Measurements from ENCODE around the gene PTPA.
"Not testable (repeated sequence)": the region's sequence is repeated elsewhere in the genome, so short reads cannot be mapped to it uniquely, and the experiment has no call there.

PTPA gene

DNA sequence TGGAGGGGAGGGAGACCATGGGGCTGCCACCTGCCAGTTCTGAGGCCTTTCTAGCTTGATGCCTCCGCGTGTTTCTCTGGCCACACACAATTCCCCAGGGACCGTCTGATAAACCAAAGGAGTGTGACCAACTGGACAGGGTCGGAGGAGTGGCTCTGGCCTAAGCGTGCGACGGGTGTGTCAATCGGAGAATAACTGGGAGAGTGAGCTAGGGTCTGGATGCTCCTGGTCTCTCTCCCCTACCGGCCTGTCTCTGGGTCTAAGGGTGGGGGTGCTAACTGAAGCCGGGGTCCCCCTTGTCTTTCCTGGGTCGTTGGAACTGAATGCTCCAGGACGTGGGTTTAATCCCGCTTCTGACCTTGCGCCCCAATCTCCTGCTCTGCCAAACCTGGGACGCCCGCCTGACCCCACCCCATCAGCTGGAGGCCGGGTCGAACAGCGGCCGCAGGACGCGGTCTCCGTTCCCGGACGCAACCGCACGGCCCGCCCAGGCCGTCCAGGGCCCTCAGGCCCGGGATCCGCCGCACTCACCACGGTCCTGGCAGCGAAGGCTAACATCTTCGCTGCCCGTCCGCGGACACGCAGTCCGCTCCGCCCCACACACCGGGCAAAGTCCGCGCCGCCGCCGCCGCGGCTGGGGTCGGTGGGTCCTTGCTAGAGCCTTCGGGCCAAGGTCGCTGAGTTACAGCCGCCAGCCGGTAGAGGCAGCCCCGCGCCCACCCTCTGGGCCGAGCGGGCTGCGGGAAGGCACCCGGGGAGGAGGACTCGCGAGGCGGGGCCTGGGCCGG, 1.1 kb upstream of the PTPA start:
- peak in 1 of 2 experiments; percentile 1 for DNase-seq

DNA sequence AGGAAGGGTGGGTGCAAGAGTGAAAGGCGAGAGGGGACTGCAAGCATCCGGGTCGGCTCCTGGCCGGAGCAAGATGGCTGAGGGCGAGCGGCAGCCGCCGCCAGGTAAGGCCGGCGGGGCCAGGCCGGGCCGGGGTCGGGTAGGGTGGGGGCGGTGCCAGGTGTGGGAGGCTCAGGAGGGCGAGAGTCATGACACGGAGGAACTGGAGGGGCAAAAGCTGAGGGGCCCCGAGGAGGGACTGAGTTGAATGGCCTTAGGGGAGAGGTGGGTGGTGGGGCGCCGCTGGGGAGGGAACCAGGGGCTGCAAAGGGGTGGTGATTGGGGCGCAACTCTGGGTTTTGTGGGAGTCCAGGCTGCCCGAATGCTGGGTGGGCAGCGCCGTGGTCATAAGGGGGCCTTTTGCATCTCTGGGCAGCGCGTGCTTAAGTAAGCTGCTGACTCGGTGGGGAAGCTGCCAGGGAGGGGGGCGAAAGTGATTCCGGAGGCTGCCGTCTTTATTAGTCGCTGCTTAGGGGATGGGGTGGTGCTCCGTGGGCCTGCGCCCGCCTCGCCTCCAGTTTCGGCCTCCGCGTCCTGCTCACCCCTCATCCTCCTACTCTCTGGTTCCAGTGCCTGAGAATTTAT, 425 bp downstream of the PTPA start:
- DNase-seq: peak in 1 of 2 experiments; percentile 31

DNA sequence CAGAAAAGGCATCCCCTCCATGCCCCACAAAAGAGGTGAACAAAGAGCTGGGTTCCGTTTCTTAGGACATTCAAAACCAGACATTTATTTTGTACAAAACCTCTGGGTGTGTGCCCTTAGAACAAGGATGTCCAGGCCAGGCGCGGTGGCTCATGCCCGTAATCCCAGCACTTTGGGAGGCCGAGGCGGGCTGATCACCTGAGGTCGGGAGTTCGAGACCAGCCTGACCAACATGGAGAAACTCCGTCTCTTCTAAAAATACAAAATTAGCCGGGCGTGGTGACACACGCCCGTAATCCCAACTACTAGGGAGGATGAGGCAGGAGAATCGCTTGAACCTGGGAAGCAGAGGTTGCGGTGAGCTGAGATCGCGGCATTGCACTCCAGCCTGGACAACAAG, 1.3 kb downstream of the PTPA start:
- not testable (repeated sequence) for DNase-seq

DNA sequence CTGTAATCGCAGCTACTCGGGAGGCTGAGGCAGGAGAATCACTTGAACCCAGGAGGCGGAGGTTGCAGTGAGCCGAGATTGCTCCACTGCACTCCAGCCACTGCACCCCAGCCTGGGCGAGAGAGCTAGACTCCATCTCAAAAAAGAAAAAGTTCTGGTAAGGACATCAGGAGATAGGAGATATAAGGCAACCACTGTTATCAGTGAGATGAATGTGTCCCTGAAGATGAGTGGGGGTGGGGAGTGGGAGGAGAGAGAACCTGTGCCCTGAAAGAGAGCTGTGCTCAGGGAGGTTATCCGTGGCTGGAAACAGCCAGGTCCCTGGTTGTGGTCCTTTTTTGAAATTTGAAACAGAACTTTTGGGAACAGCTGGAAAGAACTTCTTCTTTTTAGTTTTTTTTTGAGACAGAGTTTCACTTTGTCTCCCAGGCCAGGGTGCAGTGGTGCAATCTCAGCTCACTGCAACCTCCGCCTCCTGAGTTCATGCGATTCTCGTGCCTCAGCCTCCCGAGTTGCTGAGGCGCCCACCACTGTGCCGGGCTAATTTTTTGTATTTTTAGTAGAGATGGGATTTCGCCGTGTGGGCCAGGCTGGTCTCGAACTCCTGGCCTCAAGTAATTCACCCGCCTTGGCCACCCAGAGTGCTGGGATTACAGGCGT, 2.6 kb downstream of the PTPA start:
- DNase-seq: no peak

DNA sequence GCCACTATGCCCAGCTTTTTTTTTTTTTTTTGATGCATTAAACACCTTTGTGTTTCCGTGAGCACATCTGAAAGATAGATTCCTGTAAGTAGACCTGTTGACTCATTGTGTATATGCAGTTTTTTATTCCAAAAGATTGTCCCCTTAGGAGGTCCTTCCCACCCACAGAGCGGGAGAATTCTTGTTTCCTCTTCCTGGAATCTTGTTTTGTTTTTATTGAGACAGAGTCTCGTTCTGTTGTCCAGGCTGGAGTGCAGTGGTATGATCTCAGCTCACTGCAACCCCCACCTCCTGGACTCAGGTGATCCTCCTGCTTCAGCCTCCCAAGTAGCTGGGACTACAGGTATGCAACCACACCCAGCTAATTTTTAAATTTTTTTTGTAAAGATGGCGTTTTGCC, 7.6 kb downstream of the PTPA start:
- DNase-seq: no peak

DNA sequence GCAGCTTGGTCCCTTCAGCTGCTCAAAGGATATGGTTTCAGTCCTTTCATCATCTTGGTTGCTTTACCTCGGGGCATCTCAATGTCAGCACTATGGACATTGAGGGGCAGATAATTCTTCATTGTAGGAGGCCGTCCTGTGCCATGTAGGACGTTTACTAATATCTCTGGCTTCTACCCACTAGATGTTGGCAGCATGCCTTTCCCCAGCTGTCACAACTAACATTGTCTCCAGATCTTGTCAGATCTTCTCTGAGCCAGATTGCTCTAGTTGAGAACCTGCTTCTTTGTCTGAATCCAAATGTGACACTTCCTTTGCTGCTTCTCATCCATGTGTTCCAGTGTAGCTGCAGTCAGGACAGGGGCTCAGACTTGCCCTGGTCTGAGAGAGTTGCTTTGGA, 10.3 kb downstream of the PTPA start:
- DNase-seq: peak in 1 of 2 experiments; percentile 37

DNA sequence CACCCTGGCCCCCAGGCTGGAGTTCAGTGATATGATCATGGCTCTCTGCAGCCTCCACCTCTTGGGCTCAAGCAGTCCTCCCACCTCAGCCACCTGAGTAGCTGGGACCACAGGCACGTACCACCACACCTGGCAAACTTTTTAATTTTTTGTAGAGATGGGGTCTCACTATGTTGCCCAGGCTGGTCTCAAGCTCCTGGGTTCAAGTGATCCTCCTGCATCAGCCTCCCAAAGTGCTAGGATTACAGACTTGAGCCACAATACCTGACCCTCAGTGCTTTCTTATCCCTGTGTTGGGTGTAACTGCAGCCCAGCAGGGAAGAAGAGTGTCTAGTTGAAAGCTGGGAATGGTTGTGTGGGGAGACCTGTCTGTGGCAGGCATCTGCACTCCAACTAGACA, 10.9 kb downstream of the PTPA start:
- DNase-seq: no peak

DNA sequence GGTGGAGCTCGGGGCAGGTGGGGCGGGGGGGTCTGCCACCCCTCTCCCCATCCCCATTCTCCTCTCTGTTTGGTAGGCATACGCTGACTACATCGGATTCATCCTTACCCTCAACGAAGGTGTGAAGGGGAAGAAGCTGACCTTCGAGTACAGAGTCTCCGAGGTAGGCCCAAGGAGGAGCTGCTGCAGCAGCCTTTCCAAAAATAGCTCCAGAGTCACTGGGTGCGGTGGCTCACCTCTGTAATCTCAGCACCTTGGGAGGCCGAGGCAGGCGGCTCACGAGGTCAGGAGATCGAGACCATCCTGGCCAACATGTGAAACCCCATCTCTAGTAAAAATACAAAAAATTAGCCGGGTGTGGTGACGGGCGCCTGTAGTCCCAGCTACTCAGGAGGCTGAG, 11.8 kb downstream of the PTPA start:
- DNase-seq: not testable (repeated sequence)

DNA sequence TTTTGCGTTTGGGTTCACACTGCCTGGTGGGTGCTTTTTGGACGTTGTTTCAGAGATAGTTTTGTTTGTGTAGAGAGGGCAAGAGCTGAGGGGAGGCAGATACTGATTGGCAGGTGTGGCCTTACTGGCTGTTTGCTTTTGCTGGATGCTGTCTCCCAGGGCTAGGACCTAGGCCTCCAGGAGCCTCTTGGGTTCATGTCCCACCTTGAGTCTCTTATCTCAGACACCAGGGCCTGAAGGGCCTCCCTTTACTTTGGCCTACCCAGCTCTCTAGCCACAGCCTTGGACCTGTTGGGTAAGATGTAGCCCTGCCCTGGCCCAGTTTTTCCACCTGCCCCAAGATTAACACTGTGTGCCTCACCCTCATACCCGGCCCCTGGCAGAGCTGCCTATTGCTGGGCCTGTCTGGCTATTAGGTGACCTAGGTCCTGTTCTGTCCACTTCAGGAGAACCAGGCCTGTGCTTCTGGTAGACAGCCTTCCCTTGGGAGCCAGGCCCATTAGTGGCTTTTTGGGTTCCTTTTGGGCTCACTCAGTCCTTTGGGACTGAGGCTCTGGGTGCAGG, 13.4 kb downstream of the PTPA start:
- no peak for DNase-seq

DNA sequence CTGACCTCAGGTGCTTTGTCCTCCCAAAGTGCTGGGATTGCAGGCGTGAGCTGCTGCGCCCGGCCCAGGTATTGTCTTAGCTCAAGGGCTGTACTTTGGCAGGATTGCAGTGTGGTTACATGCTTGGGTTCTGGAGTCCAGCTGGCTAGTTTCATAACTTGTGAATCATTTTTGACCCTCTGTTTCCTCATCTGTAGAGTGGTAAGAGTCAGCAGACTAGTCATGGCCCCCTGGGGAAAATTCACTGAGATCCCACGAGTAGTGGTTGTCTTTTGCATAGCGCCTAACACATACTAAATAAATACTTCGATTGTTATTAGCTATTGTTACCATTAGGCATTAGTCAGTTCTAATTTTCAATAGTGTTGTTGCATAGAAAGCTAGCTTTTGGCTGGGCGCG, 14.3 kb downstream of the PTPA start:
- no peak for DNase-seq

DNA sequence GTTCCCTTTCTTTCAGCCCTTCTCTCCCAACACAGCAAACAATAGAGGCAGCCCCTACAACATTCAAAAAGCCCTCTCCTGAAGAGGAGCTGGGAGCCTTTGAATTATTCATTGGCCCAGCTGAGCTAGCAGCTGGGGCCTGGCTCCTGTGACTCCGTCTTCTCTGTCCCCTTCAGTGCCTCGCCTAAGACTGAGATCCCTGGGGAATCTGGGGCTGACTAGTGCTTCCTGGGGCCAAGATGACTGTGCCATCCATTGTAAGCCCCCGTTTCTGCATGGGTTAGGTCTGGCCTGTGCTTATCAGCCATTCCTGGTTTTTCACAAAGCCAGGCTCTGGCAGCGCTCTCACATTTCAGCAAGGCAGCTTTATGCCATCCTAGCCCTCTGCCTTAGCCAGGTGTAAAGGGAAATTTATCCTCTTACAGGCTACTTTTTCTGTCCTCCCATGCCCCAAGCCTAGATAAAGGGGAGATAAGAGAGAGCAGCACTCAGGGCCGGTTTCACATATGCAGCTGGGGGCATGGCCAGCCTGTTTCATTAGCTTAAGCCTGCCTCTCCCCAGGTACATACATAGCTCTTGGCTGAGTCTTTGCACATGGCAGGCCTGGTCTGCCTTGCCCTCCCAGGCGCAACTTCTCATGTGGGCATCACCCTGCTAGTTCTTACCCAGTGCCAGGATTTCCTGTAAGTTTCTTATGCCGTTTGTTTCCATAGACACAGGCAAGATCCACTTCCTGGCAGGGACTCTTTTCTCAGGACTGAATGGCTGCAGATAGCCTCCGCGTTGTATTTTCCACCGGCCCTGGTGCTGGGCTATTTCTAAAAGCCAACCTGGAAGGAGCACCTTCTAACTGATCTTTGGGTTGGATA, 15.8 kb downstream of the PTPA start:
- no peak for DNase-seq

DNA sequence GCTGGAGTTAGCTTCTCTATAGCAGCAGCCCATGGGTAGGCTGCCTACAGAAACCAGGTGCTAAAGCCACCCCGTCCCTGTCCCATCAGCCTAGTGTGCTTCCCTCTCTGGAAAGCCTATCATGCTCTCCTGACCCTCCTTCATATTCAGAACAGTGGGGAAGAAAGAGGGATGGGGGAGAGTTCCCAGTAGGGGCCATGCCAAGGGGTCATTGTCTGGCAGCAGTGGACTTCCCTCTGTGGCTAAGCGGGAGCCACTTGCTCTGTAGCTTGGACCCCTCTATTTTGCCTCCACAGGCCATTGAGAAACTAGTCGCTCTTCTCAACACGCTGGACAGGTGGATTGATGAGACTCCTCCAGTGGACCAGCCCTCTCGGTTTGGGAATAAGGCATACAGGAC, 17.5 kb downstream of the PTPA start:
- DNase-seq: no peak

DNA sequence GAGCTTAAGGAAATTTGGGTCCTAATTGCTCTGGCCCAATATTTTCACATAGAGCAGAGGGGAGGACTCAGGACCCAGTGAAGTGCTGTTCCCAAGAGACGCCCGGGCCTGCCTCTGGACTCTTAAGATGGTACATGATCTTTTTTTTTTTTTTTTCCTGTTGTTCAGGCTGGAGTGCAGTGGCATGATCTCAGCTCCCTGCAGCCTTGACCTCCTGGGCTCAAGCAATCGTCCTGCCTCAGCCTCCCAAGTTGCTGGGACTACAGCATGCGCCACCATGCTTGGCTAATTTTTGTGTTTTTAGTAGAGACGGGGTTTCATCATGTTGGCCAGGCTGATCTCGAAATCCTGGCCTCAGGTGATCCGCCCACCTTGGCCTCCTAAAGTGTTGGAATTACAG, 19.1 kb downstream of the PTPA start:
- not testable (repeated sequence) for DNase-seq

DNA sequence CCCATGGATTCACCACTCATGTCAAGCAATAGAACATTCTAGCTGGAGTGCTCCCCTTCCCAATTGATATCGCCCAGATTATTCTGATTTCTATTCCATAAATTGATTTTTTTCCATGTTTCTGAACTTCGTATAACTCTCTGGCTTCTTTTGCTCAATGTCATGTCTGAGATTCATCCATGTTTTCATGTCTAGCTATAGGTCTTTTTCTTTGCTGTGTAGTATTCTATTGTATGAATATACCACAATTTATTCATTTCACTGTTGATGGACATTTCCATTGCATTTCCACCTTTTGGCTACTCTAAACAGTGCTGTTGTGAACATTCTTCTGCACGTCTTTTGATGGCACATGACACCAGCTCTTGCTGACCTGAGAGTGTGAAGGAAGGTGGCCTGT, 19.6 kb downstream of the PTPA start:
- DNase-seq: no peak

DNA sequence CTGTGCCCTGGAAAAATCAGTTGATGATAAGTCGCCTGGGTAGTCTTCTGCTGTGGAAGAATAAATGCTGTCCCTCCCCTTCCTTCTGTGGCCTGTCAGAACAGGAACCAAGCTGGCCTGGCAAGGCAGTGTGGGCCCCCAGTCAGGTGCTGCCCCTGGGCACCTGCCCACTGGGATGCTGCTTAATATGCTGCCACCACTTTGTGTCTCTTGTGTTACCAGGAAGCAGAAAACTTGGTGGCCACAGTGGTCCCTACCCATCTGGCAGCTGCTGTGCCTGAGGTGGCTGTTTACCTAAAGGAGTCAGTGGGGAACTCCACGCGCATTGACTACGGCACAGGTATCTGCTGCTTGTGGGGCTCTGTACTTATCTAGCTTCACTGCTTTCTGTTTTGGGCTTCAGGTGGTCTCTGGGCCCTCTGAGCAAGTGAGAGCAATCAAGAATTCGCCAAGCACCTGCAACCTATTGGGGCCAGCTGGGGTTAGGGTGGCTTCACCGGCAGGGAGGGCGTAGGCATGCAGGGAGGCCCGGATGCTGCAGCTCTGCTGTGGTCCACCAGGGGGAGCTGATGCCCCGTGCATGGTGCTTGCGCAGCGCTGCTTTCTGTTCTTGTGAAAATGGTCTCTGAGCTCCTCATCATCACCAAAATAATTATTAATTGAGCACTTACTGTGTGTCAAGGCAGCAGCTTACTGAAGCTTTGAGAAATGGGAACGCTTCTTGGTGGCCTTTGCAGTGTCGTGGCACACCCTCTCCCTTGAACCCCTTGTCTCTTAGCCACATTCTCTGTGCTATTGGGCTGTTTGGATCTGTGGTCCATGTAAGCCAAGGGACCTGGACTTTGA, 20.3 kb downstream of the PTPA start:
- DNase-seq: peak in 1 of 2 experiments; percentile 43

DNA sequence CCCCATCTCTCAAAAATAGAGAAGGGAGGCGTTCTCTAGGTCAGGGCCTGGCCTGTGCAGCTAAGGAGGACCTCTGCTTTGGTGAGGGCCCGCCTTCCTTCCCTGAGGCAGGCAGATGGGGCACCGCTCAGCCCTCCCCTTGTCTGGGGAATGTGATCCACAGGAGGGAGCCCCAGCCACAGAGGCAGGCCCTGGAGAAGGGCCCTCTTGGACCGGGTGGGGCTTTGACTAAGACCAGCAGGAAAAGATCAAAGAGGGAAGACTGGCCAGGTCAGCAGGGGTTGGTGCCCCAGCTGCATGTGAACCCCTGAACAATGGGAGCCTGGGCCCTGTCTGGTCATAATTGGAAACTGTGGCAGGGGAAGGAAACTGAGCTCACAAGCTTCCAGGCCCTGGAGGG, 21.9 kb downstream of the PTPA start:
- no peak for DNase-seq

DNA sequence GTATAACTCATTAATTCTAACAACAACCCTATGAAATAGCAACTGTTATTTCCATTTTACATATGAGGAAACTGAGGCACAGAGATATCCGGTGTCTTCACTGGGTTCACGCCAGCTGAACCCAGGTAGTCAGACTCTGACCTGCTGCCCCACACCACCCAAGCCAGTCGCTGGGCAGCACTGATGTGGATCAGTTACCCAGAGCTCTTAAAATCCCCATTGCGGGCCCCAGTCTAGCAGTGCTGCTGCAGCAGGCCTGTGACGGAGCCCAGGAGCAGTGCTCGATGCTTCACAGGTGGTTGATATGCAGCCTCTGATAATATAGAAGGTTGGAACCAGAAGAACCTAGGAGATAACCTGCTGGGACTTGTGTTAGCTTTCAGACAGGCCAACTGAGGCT, 24.3 kb downstream of the PTPA start:
- DNase-seq: no peak

DNA sequence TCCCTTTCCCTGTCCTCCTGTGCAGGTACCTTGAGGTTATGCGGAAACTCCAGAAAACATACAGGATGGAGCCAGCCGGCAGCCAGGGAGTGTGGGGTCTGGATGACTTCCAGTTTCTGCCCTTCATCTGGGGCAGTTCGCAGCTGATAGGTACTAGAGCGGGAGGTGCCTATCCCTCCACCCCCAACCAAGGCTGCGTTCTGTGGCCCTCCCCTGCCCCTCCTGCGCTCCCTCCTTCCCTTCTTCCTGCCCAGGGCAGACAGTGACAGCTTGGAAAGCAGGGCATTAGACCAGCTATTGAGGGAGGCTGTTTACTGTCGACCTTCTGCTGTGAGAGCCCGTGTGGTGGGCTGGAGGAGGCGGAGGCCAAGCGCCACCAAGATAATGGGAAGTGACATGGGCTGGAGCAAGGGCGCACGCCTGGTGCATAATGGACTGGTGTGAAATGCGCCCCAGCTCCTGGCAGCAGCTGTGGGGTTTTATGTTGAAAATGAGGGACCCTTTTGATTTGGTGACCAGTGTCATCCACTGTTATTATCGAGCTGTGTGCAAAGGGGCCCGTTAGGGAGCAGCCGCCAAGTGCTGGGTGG, 25.3 kb downstream of the PTPA start:
- DNase-seq: no peak

DNA sequence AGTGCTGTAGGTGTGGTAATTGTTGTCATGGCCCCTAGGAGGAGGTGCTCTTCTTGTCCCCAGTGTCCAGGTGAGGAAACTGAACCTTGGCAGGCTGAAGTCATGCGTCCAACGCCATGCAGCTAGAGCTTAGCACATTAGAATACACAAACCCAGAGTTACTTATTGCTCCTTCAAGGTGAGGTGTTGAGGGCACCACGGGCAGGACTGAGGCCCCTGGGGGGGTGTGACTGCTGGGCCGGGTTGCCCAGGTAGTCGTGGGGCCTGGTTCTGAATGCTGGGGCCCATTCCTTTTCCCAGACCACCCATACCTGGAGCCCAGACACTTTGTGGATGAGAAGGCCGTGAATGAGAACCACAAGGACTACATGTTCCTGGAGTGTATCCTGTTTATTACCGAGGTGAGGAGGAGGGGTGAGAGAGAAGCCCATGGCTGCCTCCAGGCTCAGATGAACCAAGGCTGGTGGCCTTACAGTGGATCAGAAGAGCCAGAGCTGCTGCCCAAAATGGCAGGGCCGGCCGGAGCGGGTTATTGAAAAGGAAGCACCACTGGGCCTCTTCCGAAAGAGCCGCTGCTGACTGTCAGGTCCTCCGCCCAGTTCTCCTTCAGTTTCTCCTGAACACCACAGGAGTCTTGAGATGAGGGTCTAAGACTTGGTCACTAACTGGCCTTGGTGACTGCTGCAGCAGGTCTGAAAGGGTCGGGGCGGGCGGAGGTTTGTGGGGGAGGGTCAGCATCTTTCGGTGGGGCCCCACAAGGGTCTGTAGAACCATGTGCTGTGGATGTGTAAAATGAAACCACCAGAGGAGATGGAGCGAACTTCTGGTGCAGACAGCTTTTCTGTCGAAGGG, 26.3 kb downstream of the PTPA start:
- DNase-seq: no peak

DNA sequence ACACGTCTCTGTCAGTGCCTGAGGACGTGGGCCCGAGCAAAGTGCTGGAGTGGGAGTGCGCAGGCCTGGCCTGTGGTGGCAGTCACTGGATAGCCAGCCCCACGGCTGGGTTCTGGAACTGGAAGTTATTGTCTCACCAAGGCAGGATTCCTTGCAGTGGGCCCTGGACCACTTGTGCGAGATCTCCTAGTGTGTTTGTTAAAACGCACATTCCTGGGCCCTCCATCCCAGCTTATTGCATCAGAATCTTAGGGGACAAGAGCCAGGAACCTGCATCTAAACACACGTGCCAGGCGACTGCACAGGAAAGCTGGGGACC, 26.9 kb downstream of the PTPA start:
- DNase-seq: no peak
